ENCODE results near the gene TRIM41. TPM values are rescaled to one million over a fixed set of nuclear protein-coding genes. Genes with fewer than 3 reads are reported as not detected.

The TRIM41 gene
- total RNA-seq, 1 experiment from 2014 or later, result 34.2 TPM

GRCh38 chr5:181195249-181195761 lies 27.8 kb upstream of the TRIM41 start:
- Histone ChIP-seq H3K4me1 (ENCODE audit: insufficient read depth, low read length) (peaks cover 10% of the 10 kb centered on the region; the same call in 1 of the 2 replicates), H3K27me3 (ENCODE audit: insufficient read depth, low read length) (peaks cover 7% of the 10 kb centered on the region), H2BK120ac (ENCODE audit: low read depth, low read length, poor library complexity, severe bottlenecking) (no peak overlapping the region), H3K14ac (ENCODE audit: insufficient read depth, low read length) (no peak overlapping the region), H3K23me2 (ENCODE audit: insufficient read length, low read depth, low read length, poor library complexity, severe bottlenecking) (peaks cover 11% of the 10 kb centered on the region), H2BK20ac (ENCODE audit: low read depth, low read length, poor library complexity, severe bottlenecking) (no peak overlapping the region), H2BK5ac (ENCODE audit: insufficient read length, low read length) (no peak overlapping the region), H3K79me2 (ENCODE audit: insufficient read depth, low read length) (no peaks in the 10 kb centered on the region), H3K27ac (ENCODE audit: insufficient read length, low read depth, low read length) (no peak overlapping the region), H3K4ac (ENCODE audit: low read depth, low read length) (no peak overlapping the region), H3T11ph (ENCODE audit: low read length) (no peak overlapping the region), H2AFZ (ENCODE audit: low read length) (no peak overlapping the region), H3K9ac (ENCODE audit: extremely low read depth, insufficient read length, low read length) (no peak overlapping the region), H3K79me1 (ENCODE audit: insufficient read depth, low read depth, low read length, poor library complexity, severe bottlenecking) (no peaks in the 10 kb centered on the region), H3K23ac (ENCODE audit: insufficient read length, low read depth, low read length) (no peak overlapping the region), H3K18ac (ENCODE audit: insufficient read length, low read depth, low read length) (no peak overlapping the region), H4K5ac (ENCODE audit: insufficient read length, low read depth, low read length) (no peak overlapping the region), H2BK12ac (ENCODE audit: insufficient read length, low read depth, low read length) (no peak overlapping the region), H2AK5ac (ENCODE audit: insufficient read length, low read length) (no peak overlapping the region), H3K4me2 (ENCODE audit: insufficient read depth, insufficient read length, low read length) (no peak overlapping the region), H4K8ac (replicated peaks; ENCODE audit: insufficient read length, low read depth, low read length) (no peak overlapping the region), H4K20me1 (ENCODE audit: control insufficient read depth, insufficient read depth, insufficient read length) (no peaks in the 10 kb centered on the region), H3K56ac (ENCODE audit: insufficient read length, low read depth, low read length) (no peak overlapping the region), H2BK15ac (ENCODE audit: low read depth, low read length) (no peak overlapping the region), H4K91ac (ENCODE audit: insufficient read length, low read depth, low read length) (no peak overlapping the region), H3K9me3 (ENCODE audit: control insufficient read depth, low read depth, low read length) (no peaks in the 10 kb centered on the region)
- Mint-ChIP-seq H3K36me3 (ENCODE audit: insufficient read depth in 1 of 3, low read depth in 3 of 3) (peaks cover 0 to 2% (median 0%) of the 10 kb centered on the region in 3 experiments; a peak in 2 of 7 replicates), H3K4me3 (no peak overlapping the region), H3K27me3 (ENCODE audit: low read depth) (peaks cover 72% of the 10 kb centered on the region), H3K9me3 (no peaks in the 10 kb centered on the region), H3K4me1 (peaks cover 33 to 42% of the 10 kb centered on the region in 2 experiments), H3K27ac (no peak overlapping the region)
- DNase-seq, result no peak
- WGBS (ENCODE audit: extremely low coverage, insufficient read length, low lambda C conversion rate), result no CpG with 5 or more reads among the region's 45 CpGs
- TF ChIP-seq CTCF (conservative IDR thresholded peaks at IDR 0.05), result no peak

All from H9 (cell line).